Lower lobe of right lung (tissue), 2 donors: ENCODE measurements around the gene CEP164. TPM values are rescaled to one million over a fixed set of nuclear protein-coding genes. Genes with fewer than 3 reads are reported as not detected.

Source experiments
- ATAC-seq, 2 donors: fragments of 200-7000 bp; cut with Tn5 transposase; one replicate each; pipeline ENCODE4 v1.9.1; 2020 to 2022; ENCODE audit warnings: mild to moderate bottlenecking in 2 of 2, moderate library complexity in 2 of 2
- DNase-seq: peaks from one replicate; pipeline ENCODE4 v3.0.0-alpha.2; 2020
- H3K27ac ChIP-seq: fragments of 200-600 bp; one replicate; pipeline ENCODE4 v1.8.0; 2022
- H3K27me3 ChIP-seq: fragments of 200-600 bp; one replicate; pipeline ENCODE4 v1.8.0; 2022; ENCODE audit warnings: low read depth
- H3K36me3 ChIP-seq: fragments of 200-600 bp; one replicate; pipeline ENCODE4 v1.8.0; 2022; ENCODE audit warnings: mild to moderate bottlenecking
- H3K4me1 ChIP-seq: fragments of 200-600 bp; one replicate; pipeline ENCODE4 v1.8.0; 2022
- H3K4me3 ChIP-seq: fragments of 200-600 bp; one replicate; pipeline ENCODE4 v1.8.0; 2022; ENCODE audit warnings: mild to moderate bottlenecking
- H3K9me3 ChIP-seq: fragments of 200-600 bp; one replicate; pipeline ENCODE4 v1.8.0; 2022
- intact Hi-C: fragments of 100-400 bp; cut with DNase I; formaldehyde crosslinking; loops from one replicate; pipeline ENCODE4 v1.11.0; 2022
- total RNA-seq: library from RNA; stranded (reverse); fragmentation: NEBNext Ultra II Directional; extraction: Animal tissue kit (Norgen Biotek cat#: 25700); gene quantifications from one replicate; pipeline ENCODE4 v1.2.1, GENCODE V29; 2021
- TF ChIP-seq, protein P1 (sequence below): fragments of 200-600 bp; IDR thresholded peaks from one replicate; pipeline ENCODE4 v1.8.0; 2022; ENCODE audit warnings: antibody characterized with exemption, mild to moderate bottlenecking
- donor health status: DM: no; HTN: yes; CAD: no; lungs with severe emphysema.

Gene CEP164
- total RNA-seq, 1 donor from 2014 or later = 27.3 TPM

DNA sequence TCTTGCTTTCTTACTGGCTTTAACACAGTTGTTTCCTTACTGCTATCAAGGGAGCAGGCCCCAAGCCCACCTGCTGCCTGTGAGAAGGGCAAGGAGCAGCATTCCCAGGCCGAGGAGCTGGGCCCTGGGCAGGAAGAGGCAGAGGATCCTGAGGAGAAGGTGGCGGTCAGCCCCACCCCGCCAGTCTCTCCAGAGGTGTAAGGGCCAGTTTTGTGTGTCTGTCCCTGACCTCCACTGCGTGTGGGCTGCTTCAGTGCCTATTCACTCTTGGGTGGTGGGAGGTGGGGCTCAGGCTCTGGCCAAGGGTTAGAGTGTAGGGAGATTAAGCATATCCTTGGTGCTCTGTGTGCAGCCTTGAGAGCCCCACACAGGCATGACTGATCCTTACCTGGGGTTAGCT is 55.1 kb downstream of the CEP164 start:
- TF ChIP-seq, protein P1, sequence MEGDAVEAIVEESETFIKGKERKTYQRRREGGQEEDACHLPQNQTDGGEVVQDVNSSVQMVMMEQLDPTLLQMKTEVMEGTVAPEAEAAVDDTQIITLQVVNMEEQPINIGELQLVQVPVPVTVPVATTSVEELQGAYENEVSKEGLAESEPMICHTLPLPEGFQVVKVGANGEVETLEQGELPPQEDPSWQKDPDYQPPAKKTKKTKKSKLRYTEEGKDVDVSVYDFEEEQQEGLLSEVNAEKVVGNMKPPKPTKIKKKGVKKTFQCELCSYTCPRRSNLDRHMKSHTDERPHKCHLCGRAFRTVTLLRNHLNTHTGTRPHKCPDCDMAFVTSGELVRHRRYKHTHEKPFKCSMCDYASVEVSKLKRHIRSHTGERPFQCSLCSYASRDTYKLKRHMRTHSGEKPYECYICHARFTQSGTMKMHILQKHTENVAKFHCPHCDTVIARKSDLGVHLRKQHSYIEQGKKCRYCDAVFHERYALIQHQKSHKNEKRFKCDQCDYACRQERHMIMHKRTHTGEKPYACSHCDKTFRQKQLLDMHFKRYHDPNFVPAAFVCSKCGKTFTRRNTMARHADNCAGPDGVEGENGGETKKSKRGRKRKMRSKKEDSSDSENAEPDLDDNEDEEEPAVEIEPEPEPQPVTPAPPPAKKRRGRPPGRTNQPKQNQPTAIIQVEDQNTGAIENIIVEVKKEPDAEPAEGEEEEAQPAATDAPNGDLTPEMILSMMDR = no peak
- no peak for ATAC-seq
- intact Hi-C loops = no loop called here
- H3K4me1 ChIP-seq = no peaks in the 10 kb centered on the region
- no peak overlapping the region for H3K4me3 ChIP-seq
- no peaks in the 10 kb centered on the region for H3K9me3 ChIP-seq
- H3K36me3 ChIP-seq = peaks cover 85% of the 10 kb centered on the region
- H3K27me3 ChIP-seq = no peaks in the 10 kb centered on the region
- no peak for DNase-seq
- no peak overlapping the region for H3K27ac ChIP-seq

DNA sequence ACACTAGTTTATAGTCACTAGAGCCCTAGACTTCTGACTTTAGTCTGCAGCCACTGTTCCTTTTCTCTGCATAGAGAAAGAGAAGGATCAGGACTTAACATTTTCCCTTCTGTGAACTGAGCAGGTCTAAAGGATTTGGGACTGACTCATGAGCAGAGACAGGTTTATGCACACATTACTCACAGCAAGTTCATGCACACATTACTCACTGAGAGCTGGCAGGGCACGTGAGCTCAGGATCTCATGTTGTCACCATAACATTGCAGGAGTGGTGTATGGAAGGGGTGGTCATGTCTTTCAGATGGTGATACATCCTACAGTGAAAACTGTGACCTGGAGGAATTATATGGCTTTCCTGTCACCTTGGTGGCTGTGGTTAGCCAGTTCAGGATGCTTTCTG is 56.4 kb downstream of the CEP164 start:
- Histone ChIP-seq H3K27ac (no peak overlapping the region), H3K36me3 (peaks cover 87% of the 10 kb centered on the region)
- DNase-seq = no peak

DNA sequence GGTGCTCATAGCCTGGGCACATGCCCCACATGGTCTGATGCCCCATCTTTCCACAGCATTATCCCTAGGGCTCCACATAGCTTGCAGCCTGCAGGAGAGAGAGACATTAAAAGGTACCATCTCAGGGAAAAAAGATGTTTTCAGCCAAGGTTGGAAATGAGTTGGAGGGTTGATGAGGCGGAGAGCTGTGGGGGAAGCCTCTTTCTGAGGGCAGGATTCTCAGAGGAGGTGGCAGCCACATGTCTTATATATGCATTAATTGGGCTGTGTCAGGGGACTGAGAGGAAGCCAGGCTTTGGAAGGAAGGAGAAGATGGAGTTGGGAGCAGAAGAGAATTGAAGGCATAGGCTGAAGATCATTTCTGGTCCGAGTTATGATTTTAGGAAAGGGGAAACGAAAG is 57.8 kb downstream of the CEP164 start:
- DNase-seq = no peak

More for the DNA sequence above, 56.4 kb downstream of the CEP164 start:
- H3K4me3 ChIP-seq = no peak overlapping the region
- intact Hi-C loops = no loop called here
- H3K27me3 ChIP-seq = no peaks in the 10 kb centered on the region
- TF ChIP-seq, protein P1 = no peak
- H3K9me3 ChIP-seq = no peaks in the 10 kb centered on the region
- H3K4me1 ChIP-seq = no peaks in the 10 kb centered on the region
- no peak for ATAC-seq

DNA sequence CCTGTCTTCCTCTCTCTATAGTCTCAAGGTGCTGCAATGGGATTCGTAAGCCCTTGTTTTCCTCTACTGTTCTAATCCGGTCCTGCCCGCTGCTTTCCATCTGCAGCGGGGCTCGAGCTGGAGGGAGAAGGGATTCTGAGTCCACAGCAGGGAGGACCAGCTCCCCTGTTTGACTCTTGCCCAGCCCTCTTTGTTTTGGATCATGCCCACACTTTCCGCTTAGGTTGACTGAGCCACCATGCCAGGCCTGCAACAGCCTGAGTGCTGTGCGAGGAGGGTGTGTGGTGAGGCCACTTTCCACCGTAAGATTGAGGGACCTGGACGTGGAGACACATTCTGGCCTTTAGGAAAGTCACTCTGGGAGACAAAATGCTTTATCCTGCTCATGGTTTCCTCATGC is 58.3 kb downstream of the CEP164 start:
- H3K4me1 ChIP-seq = no peaks in the 10 kb centered on the region
- peaks cover 92% of the 10 kb centered on the region for H3K36me3 ChIP-seq
- no peak for DNase-seq

More for the DNA sequence above, 57.8 kb downstream of the CEP164 start:
- no peak for ATAC-seq
- no peak overlapping the region for H3K27ac ChIP-seq
- H3K9me3 ChIP-seq = no peaks in the 10 kb centered on the region
- TF ChIP-seq, protein P1 = no peak
- no peak overlapping the region for H3K4me3 ChIP-seq
- intact Hi-C loops = no loop called here
- no peaks in the 10 kb centered on the region for H3K27me3 ChIP-seq
- no peaks in the 10 kb centered on the region for H3K4me1 ChIP-seq
- H3K36me3 ChIP-seq = peaks cover 92% of the 10 kb centered on the region

DNA sequence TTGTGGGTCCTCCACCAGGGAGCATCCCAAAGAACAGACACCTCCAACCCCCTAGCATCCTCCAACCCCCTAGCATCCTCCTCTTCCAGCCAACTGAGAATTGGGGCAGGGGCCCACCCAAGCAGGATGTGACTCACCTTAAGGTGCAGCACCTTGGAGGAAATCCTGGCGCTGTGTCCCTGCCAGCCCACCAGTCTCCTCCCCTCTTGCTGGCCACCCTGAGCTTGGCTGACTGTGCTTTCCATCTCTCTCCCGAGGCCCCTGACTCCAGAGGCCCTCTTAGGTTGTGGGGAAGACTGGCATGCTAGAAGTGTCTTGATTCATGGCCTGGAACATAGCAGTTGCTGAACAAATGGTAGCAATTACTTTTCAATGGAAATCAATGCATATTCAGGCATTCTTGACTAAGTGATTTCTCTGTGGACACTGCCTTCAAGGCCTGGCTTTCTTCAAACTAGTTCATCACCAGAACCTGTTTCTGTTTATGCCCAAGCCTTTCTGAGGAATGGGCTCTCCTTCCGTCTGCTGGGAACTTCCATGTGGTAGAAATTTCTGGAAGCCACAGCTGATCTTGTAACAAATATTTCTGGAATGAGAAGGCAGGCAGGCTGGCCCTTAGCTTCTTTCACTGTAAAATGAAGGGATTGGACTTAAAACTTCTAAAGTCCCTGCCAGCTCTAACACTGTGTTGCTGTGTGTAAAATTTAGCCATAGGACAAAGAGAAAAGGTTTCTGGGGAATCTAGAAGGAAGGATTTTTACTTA is 60.5 kb downstream of the CEP164 start:
- Histone ChIP-seq H3K9me3 (no peaks in the 10 kb centered on the region), H3K27me3 (no peaks in the 10 kb centered on the region), H3K4me1 (no peaks in the 10 kb centered on the region), H3K27ac (no peak overlapping the region), H3K36me3 (peaks cover 92% of the 10 kb centered on the region), H3K4me3 (no peak overlapping the region)
- DNase-seq = no peak
- intact Hi-C loops = no loop called here
- ATAC-seq = no peak
- TF ChIP-seq, protein P1 = no peak

More for the DNA sequence above, 58.3 kb downstream of the CEP164 start:
- Histone ChIP-seq H3K4me3 (no peak overlapping the region), H3K9me3 (no peaks in the 10 kb centered on the region), H3K27ac (no peak overlapping the region), H3K27me3 (no peaks in the 10 kb centered on the region)
- TF ChIP-seq, protein P1 = no peak
- intact Hi-C loops = no loop called here
- no peak for ATAC-seq
